SK-N-SH (cell line): ENCODE measurements around the gene RIC8B.

Source experiments
- EZH2phosphoT487 ChIP-seq: fragments of 200-600 bp; sonication (generic); IDR thresholded peaks from 2 replicates; pipeline ENCODE4 v1.6.1; 2017; ENCODE audit warnings: low read depth, mixed run types, mild to moderate bottlenecking, antibody characterized with exemption, moderate library complexity, borderline replicate concordance
- MXI1 ChIP-seq: IDR thresholded peaks from 2 replicates; pipeline ENCODE4 v1.6.1; 2012; ENCODE audit warnings: mild to moderate bottlenecking, low read depth, low read length, improper control_type of control experiment
- RAD21 ChIP-seq: IDR thresholded peaks from 2 replicates; pipeline ENCODE4 v1.6.1; 2012; ENCODE audit warnings: mild to moderate bottlenecking, low read length
- RFX5 ChIP-seq: IDR thresholded peaks from 2 replicates; pipeline ENCODE4 v1.6.1; 2012; ENCODE audit warnings: mild to moderate bottlenecking, improper control_type of control experiment, low read length
- TCF12 ChIP-seq: IDR thresholded peaks from 2 replicates; pipeline ENCODE4 v1.4.0; 2012
- TEAD4 ChIP-seq: IDR thresholded peaks from 2 replicates; pipeline ENCODE4 v1.4.0; 2012; ENCODE audit warnings: mild to moderate bottlenecking, borderline replicate concordance; ENCODE audit not compliant: insufficient read depth
- TF ChIP-seq, protein P1 (sequence below): fragments of 200-600 bp; sonication (generic); IDR thresholded peaks from 2 replicates; pipeline ENCODE4 v1.6.1; 2017; ENCODE audit warnings: antibody characterized with exemption, mild to moderate bottlenecking, moderate library complexity
- TF ChIP-seq, protein P2 (sequence below): IDR thresholded peaks from 2 replicates; pipeline ENCODE4; 2012

- TF ChIP-seq, protein P1, sequence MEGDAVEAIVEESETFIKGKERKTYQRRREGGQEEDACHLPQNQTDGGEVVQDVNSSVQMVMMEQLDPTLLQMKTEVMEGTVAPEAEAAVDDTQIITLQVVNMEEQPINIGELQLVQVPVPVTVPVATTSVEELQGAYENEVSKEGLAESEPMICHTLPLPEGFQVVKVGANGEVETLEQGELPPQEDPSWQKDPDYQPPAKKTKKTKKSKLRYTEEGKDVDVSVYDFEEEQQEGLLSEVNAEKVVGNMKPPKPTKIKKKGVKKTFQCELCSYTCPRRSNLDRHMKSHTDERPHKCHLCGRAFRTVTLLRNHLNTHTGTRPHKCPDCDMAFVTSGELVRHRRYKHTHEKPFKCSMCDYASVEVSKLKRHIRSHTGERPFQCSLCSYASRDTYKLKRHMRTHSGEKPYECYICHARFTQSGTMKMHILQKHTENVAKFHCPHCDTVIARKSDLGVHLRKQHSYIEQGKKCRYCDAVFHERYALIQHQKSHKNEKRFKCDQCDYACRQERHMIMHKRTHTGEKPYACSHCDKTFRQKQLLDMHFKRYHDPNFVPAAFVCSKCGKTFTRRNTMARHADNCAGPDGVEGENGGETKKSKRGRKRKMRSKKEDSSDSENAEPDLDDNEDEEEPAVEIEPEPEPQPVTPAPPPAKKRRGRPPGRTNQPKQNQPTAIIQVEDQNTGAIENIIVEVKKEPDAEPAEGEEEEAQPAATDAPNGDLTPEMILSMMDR: no peak
- TF ChIP-seq EZH2phosphoT487: no peak
- TF ChIP-seq MXI1: no peak
- TF ChIP-seq, protein P2, sequence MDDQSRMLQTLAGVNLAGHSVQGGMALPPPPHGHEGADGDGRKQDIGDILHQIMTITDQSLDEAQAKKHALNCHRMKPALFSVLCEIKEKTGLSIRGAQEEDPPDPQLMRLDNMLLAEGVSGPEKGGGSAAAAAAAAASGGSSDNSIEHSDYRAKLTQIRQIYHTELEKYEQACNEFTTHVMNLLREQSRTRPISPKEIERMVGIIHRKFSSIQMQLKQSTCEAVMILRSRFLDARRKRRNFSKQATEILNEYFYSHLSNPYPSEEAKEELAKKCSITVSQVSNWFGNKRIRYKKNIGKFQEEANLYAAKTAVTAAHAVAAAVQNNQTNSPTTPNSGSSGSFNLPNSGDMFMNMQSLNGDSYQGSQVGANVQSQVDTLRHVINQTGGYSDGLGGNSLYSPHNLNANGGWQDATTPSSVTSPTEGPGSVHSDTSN: no peak
- TF ChIP-seq RFX5: no peak
- no peak for TF ChIP-seq TCF12
- TF ChIP-seq RAD21: no peak
- no peak for TF ChIP-seq TEAD4
Measured at GRCh38 chr12:106791531-106791930, 17.0 kb downstream of the RIC8B start.
